ENCODE measurements around the gene FAM193B.

GRCh38 chr5:177484902-177485549 lies 69.3 kb downstream of the FAM193B start:
- TF ChIP-seq, protein P1, sequence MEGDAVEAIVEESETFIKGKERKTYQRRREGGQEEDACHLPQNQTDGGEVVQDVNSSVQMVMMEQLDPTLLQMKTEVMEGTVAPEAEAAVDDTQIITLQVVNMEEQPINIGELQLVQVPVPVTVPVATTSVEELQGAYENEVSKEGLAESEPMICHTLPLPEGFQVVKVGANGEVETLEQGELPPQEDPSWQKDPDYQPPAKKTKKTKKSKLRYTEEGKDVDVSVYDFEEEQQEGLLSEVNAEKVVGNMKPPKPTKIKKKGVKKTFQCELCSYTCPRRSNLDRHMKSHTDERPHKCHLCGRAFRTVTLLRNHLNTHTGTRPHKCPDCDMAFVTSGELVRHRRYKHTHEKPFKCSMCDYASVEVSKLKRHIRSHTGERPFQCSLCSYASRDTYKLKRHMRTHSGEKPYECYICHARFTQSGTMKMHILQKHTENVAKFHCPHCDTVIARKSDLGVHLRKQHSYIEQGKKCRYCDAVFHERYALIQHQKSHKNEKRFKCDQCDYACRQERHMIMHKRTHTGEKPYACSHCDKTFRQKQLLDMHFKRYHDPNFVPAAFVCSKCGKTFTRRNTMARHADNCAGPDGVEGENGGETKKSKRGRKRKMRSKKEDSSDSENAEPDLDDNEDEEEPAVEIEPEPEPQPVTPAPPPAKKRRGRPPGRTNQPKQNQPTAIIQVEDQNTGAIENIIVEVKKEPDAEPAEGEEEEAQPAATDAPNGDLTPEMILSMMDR (IDR thresholded peaks at IDR 0.05), result no peak
- TF ChIP-seq EP300 (IDR thresholded peaks at IDR 0.05), result no peak
- TF ChIP-seq POLR2A (IDR thresholded peaks at IDR 0.05), result no peak
- TF ChIP-seq POLR2AphosphoS5 (IDR thresholded peaks at IDR 0.05), result peak in 2 of 4 donors; percentile 58 to 72

Data from sigmoid colon (tissue), 4 donors.